Activated naive CD4-positive, alpha-beta T cell treated with anti-CD3 and anti-CD28 coated beads, Interleukin-2, amount 50 U/mL, for 16 hours (primary cell): ENCODE data around the gene MFSD2A.
"Not testable (repeated sequence)": the region's sequence is repeated elsewhere in the genome, so short reads cannot be mapped to it uniquely, and the experiment has no call there.

Source experiments
- DNase-seq: peaks from one replicate; pipeline ENCODE4 v3.0.0-alpha.2; 2020

MFSD2A gene

DNA sequence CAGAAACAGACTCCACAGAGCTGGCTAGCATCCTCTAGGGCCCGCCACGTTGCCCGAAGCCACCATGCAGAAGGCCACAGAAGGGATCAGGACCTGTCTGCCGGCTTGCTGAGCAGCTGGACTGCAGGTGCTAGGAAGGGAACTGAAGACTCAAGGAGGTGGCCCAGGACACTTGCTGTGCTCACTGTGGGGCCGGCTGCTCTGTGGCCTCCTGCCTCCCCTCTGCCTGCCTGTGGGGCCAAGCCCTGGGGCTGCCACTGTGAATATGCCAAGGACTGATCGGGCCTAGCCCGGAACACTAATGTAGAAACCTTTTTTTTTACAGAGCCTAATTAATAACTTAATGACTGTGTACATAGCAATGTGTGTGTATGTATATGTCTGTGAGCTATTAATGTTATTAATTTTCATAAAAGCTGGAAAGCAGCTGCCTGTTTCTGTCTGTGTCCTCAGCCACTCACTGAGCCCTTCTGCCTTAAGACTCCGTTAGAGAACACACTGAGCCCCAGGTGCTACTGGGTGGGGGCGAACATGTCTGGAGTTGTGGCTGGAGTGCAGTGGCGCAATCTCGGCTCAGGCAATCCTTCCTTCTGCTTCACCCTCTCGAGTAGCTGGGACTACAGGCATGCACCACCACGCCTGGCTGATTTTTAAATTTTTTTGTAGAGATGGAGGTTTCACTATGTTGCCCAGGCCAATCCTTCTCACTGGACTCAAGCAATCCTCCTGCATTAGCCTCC is 14.8 kb downstream of the MFSD2A start:
- DNase-seq, result no peak

DNA sequence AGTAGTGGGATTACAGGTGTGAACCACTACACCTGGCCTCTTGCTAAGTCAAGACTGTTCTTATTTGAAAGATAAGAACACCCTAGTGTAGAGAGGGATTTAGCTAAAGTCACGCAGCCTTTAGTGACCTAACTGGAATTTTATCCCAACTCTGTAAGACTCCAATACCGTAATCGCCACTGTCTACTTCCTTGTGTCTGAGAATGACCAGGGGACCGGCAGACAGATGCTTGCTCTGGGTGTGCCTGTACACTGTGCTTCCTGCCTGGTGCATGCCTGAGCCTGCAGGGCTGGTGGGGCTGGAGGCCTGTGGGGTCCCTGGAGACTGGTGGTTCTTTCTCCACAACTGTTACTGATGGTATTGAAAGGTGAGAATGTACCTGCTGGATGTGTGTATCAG is 15.3 kb downstream of the MFSD2A start:
- DNase-seq, result no peak

DNA sequence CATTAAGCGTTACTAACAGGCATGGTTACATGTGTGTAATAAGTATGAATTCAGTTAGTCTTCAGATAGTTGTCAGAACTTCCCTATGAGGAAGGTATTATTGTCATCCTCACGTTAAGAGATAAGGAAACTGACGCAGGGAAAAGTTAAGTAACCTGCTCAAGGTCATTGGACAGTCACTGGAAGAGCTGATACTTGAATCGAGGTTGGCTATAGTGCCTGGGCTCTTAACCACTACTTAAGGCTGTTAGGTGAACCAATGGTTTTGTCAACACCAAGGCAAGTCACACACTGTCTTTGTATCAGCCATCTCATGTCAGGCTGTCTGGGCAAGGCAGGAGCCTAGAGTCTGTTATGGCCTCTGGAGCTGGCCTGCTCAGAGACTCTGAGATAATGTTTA is 16.2 kb downstream of the MFSD2A start:
- DNase-seq, result no peak

DNA sequence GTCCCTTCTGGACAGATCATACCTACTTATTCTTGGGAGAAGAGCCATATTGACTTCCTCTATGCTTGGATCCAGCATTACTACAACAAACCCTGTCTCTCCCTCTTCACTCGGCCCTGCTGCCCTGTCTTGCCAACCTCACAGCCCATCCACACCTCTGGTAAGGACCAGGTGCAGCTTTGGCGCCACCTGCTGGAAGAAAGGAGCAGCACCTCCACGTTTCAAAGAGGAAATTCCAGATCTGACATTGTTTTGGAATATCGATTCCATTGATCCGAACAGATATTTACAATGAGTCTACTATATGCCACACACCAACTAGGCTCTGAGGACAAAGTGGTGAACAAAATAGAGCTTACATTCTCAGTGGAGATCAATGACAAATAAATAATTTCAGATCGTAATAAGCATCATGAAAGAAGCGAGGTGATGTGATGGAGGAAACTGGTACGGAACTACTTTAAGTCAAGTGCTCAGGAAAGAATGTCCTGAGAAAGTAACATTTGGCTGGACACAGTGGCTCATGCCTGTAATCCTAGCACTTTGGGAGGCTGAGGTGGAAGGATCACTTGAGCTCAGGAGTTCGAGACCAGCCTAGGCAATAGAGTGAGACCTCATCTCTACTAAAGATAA is 18.7 kb downstream of the MFSD2A start:
- DNase-seq, result peak; percentile 72

DNA sequence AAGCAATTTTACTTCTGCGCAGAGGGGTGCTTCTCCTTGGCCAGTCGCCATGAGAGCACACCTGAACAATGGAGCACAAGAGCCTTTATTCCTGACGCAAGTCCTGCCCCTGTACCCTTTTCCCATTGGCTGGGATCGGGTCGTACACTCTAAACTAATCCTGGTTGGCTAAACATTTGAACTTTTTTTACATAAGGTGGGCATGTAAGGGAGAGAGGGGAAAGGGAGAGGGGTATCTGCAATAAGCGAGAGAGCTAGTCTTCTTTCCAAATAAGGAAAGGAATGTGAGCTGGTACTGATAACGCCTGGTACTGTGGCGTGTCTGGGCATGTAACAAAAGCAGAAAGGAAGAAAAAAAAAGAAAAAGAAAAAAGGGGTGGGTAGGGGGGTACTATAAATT is 21.8 kb downstream of the MFSD2A start:
- DNase-seq, result no peak

DNA sequence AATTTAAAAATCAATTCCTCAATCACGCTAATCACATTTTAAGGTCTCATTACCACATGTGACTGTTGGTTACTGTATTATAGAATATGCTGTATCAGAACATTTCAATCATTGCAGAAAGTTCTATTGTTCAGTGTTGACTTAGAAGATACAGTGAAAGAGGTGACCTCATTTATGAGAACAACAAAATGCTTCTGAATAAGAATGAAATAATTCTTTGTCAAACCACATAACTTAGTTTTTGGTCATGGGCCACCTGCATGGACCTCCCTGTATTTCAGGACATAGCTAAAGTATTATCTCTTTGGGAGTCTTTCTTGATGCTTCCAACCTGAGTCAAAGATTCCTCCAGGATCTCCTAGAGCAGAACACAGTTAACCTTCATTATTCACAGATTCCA is 22.3 kb downstream of the MFSD2A start:
- DNase-seq, result no peak

DNA sequence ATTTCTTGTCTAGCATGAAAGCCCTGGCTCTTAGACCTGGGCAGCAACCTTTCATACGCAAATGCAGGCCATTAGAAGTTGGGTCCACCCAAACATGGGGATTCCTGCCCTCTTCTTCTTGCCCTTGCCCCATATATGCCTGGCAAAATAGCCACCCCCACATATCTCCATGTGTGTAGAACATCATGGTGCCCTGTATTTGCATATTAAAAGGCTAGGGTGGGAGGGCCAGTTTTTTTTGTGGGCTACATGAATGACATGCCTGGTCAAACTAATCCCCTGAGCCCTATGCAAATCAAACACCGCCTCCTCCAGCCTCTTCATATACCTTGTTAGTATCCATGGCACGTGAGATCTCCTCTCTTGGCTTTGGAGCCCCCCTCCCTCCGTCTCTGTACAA is 24.7 kb downstream of the MFSD2A start:
- no peak for DNase-seq

DNA sequence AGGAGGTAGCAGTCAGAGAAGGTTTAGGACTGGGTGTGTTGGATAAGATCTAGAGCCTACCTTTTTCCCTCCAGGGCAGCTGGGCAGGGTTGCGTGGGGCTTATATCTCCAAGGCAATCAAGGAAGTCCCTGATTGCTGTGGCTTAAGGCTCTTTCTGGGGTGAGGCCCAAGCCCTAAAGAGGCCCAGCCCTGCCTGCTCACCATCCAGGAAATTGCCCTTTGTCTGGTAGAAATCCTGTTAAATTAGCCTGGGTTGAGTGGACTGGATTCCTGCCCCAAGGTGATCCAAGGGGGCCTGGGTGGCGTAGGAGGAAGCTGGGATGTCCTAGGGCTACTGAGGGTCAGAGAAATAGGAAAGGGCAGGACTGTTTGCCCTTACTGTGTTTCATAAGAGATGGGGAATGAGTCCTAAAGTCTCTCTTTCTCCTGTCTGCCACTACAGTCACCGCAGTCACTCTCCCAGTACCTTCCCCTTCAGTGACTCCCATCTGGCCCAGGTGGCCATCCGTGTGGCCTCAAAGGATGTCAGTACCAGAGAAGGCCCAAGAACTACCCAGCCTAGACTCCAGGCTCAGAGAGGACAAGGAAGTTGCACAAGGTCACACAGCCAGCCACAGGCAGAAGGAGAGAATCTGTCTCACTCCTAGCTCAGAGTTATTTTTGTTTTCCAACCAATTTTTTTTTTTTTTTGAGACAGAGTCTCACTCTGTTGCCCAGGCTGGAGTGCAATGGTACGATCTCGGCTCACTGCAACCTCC is 25.8 kb downstream of the MFSD2A start:
- no peak for DNase-seq

DNA sequence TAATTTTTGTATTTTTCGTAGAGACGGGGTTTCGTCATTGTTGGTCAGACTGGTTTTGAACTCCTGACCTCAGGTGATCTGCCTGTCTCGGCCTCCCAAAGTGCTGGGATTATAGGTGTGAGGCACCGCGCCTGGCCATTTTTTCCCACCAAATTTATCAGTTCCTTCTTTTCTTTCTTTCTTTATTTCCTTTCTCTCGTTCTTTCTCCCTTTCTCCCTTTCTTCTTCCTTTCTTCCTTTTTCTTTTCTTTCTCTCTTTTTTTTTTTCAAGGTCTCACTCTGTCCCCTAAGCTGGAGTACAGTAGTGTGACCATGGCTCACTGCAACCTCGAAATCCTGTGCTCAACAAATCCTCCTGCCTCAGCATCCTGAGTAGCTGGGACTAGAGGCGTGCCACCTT is 26.4 kb downstream of the MFSD2A start:
- DNase-seq, result no peak

DNA sequence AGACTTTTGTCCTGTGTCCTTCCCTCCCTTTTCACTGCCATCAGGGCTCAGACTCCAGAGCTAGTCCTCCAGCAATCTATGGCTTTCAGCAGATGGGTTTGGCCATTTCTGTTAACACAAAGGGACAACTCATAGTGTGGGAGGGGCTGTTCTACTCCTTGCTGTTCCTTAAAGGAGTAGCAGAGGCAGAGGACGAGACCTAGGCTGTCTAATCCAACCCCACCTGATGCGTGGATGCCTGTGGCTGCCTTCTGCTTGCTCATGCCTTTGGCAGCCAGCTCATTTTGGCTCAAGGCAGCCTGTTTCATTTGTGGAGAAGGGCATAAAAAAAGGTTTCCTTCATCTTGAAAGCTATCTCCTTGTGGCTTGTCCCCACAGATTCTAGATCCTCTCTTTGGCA is 27.0 kb downstream of the MFSD2A start:
- DNase-seq, result no peak

DNA sequence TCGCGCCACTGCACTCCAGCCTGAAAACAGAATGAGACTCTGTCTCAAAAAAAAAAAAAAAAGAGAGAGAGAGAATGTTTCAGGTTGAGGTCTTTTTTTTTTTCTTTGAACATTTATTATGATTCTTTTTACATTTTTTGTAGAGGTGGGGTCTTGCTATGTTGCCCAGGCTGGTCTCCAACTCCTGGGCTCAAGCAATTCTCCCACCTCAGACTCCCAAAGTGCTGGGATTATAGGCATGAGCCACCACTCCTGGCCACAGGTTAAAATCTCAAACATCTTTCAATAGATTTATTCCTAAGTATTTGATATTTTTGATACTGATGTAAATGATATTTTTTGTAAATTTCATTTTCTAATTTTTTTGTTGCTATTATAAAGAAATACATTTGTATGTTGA is 29.5 kb downstream of the MFSD2A start:
- DNase-seq, result not testable (repeated sequence)

DNA sequence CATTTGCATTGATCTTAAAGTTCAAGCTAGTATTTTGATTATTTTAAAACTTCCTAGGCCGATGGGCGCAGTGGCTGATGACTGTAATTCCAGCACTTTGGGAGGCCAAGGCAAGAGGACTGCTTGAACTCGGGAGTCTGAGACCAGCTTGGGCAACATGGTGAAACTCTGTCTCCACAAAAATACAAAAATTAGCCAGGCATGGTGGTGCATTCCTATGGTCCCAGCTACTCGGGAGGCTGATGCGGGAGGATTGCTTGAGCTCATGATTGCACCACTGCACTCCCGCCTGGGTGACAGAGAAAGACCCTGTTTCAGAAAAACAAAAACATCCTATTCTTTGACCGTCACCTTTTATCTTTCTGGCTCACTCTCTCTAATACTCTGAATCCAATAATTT is 30.0 kb downstream of the MFSD2A start:
- no peak for DNase-seq

DNA sequence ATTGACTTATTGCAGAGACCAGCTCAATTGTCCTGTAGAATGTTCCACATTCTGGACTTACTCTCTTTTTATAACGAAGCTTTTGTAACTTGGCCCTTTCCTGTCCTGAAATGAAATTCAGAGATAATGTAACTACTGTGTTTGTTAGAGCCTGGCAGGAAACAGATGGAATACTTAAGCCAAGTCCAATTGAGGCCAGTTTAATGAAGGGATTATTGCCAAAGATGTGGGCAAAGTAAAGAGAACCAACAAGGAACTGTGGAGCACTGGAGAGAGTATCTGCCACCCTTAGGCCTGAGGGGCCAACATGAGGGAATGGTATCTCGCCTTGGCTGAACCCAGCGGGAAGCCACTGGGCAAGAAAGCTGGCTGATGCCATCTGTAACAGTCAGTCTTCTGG is 32.9 kb downstream of the MFSD2A start:
- no peak for DNase-seq

DNA sequence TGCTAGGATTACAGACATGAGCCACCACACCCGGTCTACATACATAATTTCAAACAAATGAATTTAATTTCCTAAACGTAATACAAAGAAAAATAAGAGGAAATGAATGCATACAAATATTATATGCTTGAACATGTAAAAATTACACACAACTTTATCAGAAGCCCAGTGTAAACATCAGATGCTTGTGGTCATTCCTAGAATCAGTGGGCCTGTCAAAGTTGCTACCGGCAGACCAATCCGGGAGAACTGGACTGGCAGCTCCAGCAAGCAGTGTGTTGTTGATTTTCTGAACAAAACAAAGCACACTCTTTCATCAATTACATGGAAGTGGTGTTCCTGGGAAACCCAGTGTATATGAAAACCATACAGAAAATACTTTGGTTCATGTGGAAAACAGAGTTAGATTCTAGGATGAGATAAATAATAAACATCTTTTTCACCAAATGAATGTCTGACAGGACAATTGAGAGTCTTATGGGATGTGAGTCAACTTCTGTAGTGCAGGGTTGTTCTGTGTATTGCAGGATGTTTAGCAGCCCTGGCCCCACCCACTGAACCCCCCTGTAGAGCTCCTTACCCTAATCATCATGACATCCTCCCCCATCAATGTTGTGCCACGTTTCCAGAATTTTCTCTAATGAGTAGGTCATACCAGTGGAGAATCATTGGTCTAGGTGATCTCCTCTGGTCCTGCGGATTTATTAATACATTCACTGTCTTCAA is 33.8 kb downstream of the MFSD2A start:
- DNase-seq, result no peak

DNA sequence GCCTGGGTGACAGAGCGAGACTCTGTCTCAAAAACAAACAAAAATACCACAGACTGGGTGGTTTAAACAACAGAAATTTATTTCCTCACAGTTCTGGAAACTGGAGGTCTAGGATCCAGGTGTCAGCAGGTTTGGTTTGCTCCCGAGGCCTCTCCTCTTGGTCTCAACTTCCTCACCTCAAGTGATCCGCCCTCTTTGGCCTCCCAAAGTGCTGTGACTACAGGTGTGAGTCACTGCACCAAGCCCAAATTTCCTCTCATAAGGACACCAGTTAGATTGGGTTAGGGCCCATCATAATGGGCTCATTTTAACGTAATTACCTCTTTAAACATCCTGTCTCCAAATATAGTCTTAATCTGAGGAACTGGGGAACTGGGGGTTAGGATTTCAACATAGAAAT is 35.5 kb downstream of the MFSD2A start:
- no peak for DNase-seq

DNA sequence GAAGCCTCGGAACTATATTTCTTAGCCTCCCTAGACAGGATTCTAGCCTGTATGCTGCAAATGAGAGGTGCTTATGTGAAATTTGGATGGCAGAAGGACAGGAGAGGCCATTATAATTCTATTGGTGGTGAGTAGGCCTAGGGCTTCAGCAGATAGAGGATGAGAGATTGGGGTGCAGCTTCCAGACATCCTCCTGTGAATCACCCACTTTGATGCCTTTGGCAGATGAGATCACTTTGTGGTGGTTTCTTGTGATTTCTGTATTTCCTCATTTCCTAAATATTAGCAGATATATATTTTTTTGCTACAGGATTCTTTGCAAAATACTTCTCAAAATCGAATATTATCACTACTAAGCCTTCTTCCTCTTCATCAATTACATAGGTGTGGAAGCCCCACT is 37.3 kb downstream of the MFSD2A start:
- no peak for DNase-seq

DNA sequence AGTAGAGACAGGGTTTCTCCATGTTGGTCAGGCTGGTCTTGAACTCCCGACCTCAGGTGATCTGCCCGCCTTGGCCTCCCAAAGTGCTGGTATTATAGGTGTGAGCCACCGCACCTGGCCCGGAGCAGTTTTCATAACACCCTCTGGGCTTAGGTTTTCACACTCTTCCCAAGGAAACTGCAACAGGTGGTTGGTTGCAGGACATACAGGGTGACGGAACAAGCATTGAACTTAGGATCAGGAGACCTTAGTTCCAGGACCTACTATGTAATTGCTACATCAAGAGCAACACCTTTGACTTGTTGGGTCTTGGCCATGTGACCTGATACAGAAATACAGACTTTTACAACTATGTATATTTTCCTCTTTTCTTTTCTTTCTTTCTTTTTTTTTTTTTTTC is 37.9 kb downstream of the MFSD2A start:
- no peak for DNase-seq

DNA sequence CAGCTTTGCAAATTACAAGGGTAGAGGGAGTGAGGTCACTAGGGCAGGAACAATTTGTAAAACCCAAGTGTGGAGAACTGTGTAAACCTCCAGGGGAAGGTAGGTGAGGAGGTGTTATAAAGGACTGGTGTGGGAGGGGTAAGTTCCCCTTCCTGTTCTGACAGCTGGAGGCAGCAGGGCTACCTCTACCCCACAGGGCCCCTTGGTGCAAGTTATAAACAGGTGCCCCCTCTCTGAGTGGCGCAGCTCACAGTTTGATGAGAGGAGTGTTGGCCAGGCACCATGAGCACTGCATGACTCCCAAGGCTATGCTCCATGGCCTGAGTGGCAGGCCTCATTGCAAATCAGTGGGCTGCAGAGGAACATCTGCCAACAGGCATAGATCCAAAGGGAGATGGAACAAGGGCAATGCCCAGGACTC is 41.0 kb downstream of the MFSD2A start:
- no peak for DNase-seq

DNA sequence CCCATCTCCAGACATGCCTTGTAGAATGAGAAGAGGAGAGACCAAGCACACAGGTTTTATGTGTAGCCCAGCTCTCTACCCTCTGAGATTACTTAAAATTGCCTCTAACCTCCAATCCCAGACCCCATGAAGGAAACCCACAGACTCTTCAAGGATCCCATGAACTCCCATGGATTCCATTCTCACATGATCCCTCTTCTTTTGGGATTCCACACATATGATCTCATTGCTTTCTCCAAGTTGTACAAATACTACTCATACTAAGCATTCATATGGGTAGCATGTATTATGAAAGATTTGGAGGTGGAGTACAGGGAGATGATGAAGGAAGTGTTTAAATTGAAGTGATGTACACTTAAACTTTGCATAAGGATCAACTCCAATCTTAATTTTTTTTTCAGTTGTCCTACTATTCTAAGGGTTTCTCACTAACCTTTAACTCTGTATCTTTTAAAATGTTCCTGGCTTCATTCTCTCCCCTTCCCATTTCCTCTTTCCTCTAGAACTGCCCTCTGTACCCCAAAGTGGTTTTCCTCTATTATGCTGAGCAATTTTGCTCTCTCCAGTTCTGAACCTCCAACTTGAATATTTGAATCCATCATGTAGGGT is 41.6 kb downstream of the MFSD2A start:
- DNase-seq, result no peak

DNA sequence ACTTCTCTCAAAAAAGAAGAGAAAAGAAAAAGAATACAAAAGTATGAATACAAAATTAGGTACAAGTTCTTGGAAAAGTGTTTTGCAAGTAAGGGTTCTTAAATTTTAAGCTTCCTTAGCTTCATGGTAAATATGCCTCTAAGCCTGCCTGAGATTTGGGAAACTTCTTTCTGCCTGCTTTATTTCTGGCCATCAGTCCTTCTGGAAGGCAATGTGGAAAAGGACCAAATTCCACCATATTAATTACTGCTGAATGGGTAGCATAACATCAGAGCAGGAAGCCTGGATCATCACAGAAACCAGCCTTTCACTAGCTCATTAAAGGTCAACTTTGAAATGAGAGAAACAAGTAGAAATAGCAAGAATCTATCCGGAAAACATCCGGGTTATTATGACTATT is 46.5 kb downstream of the MFSD2A start:
- no peak for DNase-seq

DNA sequence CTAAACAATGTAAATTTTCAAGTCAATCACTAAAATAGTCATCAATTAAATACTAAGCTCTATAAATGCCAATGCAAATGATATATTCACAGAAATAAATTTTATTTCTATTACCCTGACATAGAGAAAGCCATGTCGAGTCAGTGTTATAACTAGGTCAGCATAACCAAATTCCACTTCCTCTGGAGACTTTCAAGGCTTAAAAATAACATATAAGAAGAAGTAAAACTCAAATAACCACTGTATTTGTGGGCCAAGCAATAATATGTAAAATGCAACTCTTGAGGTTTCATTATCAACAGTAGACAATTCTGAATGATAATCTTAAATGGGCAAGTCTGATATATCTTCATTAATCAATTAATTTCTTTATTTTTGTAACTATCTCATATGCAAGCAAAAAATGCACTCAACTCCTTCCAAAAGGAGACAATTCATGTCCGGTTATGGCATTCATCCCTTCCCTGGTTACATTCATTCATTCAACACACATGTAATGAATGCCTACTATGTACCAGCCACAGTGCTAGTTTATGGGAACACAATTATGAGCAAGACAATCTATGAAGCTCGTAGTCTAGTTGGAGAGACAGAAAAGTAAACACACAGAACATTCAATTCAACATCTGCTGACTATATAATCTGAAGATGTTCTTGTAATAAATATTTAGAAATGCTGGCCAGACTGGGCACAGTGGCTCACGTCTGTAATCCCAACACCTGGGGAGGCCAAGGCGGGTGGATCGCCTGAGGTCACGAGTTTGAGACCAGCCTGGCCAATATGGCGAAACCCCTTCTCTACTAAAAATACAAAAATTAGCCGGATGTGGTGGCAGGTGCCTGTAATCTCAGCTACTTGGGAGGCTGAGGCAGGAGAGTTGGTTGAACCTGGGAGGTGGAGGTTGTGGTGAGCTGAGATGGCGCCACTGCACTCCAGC is 48.5 kb downstream of the MFSD2A start:
- no peak for DNase-seq

DNA sequence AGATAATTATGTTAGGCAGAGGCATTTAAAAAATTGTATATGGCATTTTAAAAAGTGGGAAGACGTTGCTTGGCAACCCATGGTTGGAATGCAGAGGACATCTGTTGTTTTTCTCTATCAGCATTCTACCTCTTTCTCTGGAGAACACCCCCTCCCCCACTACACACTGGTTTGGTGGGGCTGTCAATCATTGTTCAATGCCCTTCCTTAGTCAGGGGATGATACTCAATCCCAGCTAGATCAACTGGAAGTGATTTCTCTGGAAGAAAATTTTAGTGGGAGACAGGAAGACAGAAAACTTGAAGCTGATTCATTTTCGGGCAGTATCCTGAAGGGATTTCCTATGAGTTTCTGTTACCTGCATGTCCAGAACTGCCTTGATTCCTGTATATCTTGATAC is 49.9 kb downstream of the MFSD2A start:
- DNase-seq, result no peak
